Measurements from ENCODE around the gene DBP. TPM values are rescaled to one million over a fixed set of nuclear protein-coding genes. Genes with fewer than 3 reads are reported as not detected.

Gene DBP
- total RNA-seq, 1 donor from 2014 or later: 4.3 TPM

- H3K4me3 Mint-ChIP-seq (ENCODE audit: unreplicated experiment): peak overlapping the region; percentile 99
- peaks cover 15% of the 10 kb centered on the region for H3K27me3 Mint-ChIP-seq (ENCODE audit: unreplicated experiment)
- no peak for DNase-seq (ENCODE audit: low spot score)
- no peaks in the 10 kb centered on the region for H3K9me3 Mint-ChIP-seq (ENCODE audit: unreplicated experiment)
- H3K27ac Mint-ChIP-seq (ENCODE audit: unreplicated experiment): peak overlapping the region; percentile 96
- no peak for TF ChIP-seq CTCF (IDR thresholded peaks at IDR 0.05; ENCODE audit: unreplicated experiment)
- peaks cover 28% of the 10 kb centered on the region for H3K4me1 Mint-ChIP-seq (ENCODE audit: unreplicated experiment)
- H3K36me3 Mint-ChIP-seq (ENCODE audit: low read depth, unreplicated experiment): peaks cover 32% of the 10 kb centered on the region
Observed at GRCh38 chr19:48617146-48617937, 19.8 kb downstream of the DBP start.

- Mint-ChIP-seq H3K4me1 (ENCODE audit: unreplicated experiment) (peaks cover 28% of the 10 kb centered on the region), H3K9me3 (ENCODE audit: unreplicated experiment) (no peaks in the 10 kb centered on the region), H3K4me3 (ENCODE audit: unreplicated experiment) (peak overlapping the region; percentile 99), H3K27ac (ENCODE audit: unreplicated experiment) (no peak overlapping the region), H3K27me3 (ENCODE audit: unreplicated experiment) (peaks cover 15% of the 10 kb centered on the region), H3K36me3 (ENCODE audit: low read depth, unreplicated experiment) (peaks cover 30% of the 10 kb centered on the region)
- DNase-seq (ENCODE audit: low spot score): no peak
- no peak for TF ChIP-seq CTCF (IDR thresholded peaks at IDR 0.05; ENCODE audit: unreplicated experiment)
Observed at GRCh38 chr19:48616491-48617056, 20.6 kb downstream of the DBP start.

GRCh38 chr19:48616041-48616436 is 21.1 kb downstream of the DBP start:
- H3K27ac Mint-ChIP-seq (ENCODE audit: unreplicated experiment): no peak overlapping the region
- peaks cover 28% of the 10 kb centered on the region for H3K4me1 Mint-ChIP-seq (ENCODE audit: unreplicated experiment)
- H3K36me3 Mint-ChIP-seq (ENCODE audit: low read depth, unreplicated experiment): peaks cover 30% of the 10 kb centered on the region
- H3K4me3 Mint-ChIP-seq (ENCODE audit: unreplicated experiment): peak overlapping the region; percentile 76
- no peak for DNase-seq (ENCODE audit: low spot score)
- peaks cover 15% of the 10 kb centered on the region for H3K27me3 Mint-ChIP-seq (ENCODE audit: unreplicated experiment)
- no peak for TF ChIP-seq CTCF (IDR thresholded peaks at IDR 0.05; ENCODE audit: unreplicated experiment)
- H3K9me3 Mint-ChIP-seq (ENCODE audit: unreplicated experiment): no peaks in the 10 kb centered on the region

GRCh38 chr19:48615231-48616040 is 21.7 kb downstream of the DBP start:
- peak overlapping the region; percentile 48 for H3K27ac Mint-ChIP-seq (ENCODE audit: unreplicated experiment)
- H3K4me3 Mint-ChIP-seq (ENCODE audit: unreplicated experiment): peak overlapping the region; percentile 47
- H3K4me1 Mint-ChIP-seq (ENCODE audit: unreplicated experiment): peaks cover 28% of the 10 kb centered on the region
- H3K36me3 Mint-ChIP-seq (ENCODE audit: low read depth, unreplicated experiment): peaks cover 30% of the 10 kb centered on the region
- no peak for TF ChIP-seq CTCF (IDR thresholded peaks at IDR 0.05; ENCODE audit: unreplicated experiment)
- peaks cover 15% of the 10 kb centered on the region for H3K27me3 Mint-ChIP-seq (ENCODE audit: unreplicated experiment)
- H3K9me3 Mint-ChIP-seq (ENCODE audit: unreplicated experiment): no peaks in the 10 kb centered on the region
- no peak for DNase-seq (ENCODE audit: low spot score)
